SK-N-SH treated with all-trans-retinoic acid at 6 μM for 48 hours (cell line): ENCODE data around the gene PRR22.
A peak's percentile ranks its signal among the peaks of the same experiment; 100 is the strongest.

Experiments
- ATAC-seq: fragments of 200-7000 bp; cut with Tn5 transposase; 3 replicates; pipeline ENCODE4 v1.9.1; 2020; ENCODE audit warnings: mild to moderate bottlenecking, moderate library complexity
- ARNTL ChIP-seq: fragments of 450-650 bp; formaldehyde crosslinking; IDR thresholded peaks from 2 replicates; pipeline ENCODE4 v1.5.0; 2020; ENCODE audit warnings: low read depth, mild to moderate bottlenecking, moderate library complexity, borderline replicate concordance
- BACH2 ChIP-seq: fragments of 250-450 bp; sonication (Bioruptor Pico); IDR thresholded peaks from 2 replicates; pipeline ENCODE4 v1.9.0; 2021; ENCODE audit warnings: mild to moderate bottlenecking, borderline replicate concordance
- CREB5 ChIP-seq: fragments of 250-450 bp; sonication (Bioruptor Pico); IDR thresholded peaks from 2 replicates; pipeline ENCODE4 v1.5.1; 2020; ENCODE audit warnings: low read depth, mild to moderate bottlenecking, moderate library complexity
- CSDC2 ChIP-seq: fragments of 250-450 bp; sonication (Bioruptor Pico); IDR thresholded peaks from 2 replicates; pipeline ENCODE4 v1.5.0; 2020; ENCODE audit warnings: mild to moderate bottlenecking, moderate library complexity
- ESRRG ChIP-seq: fragments of 250-450 bp; sonication (Bioruptor Pico); IDR thresholded peaks from 2 replicates; pipeline ENCODE4 v1.6.1; 2021; ENCODE audit warnings: mild to moderate bottlenecking
- GLIS3 ChIP-seq: fragments of 250-450 bp; sonication (Bioruptor Pico); IDR thresholded peaks from 2 replicates; pipeline ENCODE4 v1.5.0; 2020; ENCODE audit warnings: mild to moderate bottlenecking, moderate library complexity
- ISL1 ChIP-seq: fragments of 250-450 bp; sonication (Bioruptor Pico); IDR thresholded peaks from 2 replicates; pipeline ENCODE4 v2.1.2; 2022; ENCODE audit warnings: mild to moderate bottlenecking, moderate library complexity
- OSR1 ChIP-seq: fragments of 250-450 bp; sonication (Bioruptor Pico); IDR thresholded peaks from 2 replicates; pipeline ENCODE4 v1.8.0; 2022; ENCODE audit warnings: moderate library complexity, mild to moderate bottlenecking, inconsistent platforms
- PATZ1 ChIP-seq: fragments of 250-450 bp; sonication (Bioruptor Pico); IDR thresholded peaks from 2 replicates; pipeline ENCODE4 v1.8.0; 2020; ENCODE audit warnings: mild to moderate bottlenecking, moderate library complexity, borderline replicate concordance
- POU6F1 ChIP-seq: fragments of 250-450 bp; sonication (Bioruptor Pico); IDR thresholded peaks from 2 replicates; pipeline ENCODE4 v1.8.0; 2021; ENCODE audit warnings: low read depth, mild to moderate bottlenecking, moderate library complexity, borderline replicate concordance
- PPARA ChIP-seq: fragments of 250-450 bp; sonication (Bioruptor Pico); IDR thresholded peaks from 2 replicates; pipeline ENCODE4 v1.5.0; 2020; ENCODE audit warnings: mild to moderate bottlenecking, borderline replicate concordance
- RARB ChIP-seq: fragments of 250-450 bp; sonication (Bioruptor Pico); IDR thresholded peaks from 2 replicates; pipeline ENCODE4 v1.8.0; 2021; ENCODE audit warnings: mild to moderate bottlenecking, moderate library complexity
- SNAI2 ChIP-seq: fragments of 250-450 bp; sonication (Bioruptor Pico); IDR thresholded peaks from 2 replicates; pipeline ENCODE4 v1.5.0; 2020; ENCODE audit warnings: mild to moderate bottlenecking, moderate library complexity
- TCF4 ChIP-seq: fragments of 250-450 bp; sonication (Bioruptor Pico); IDR thresholded peaks from 2 replicates; pipeline ENCODE4 v1.8.0; 2021; ENCODE audit warnings: mild to moderate bottlenecking, moderate library complexity, borderline replicate concordance
- TOX ChIP-seq: fragments of 250-450 bp; sonication (Bioruptor Pico); IDR thresholded peaks from 2 replicates; pipeline ENCODE4 v1.8.0; 2021; ENCODE audit warnings: mild to moderate bottlenecking, moderate library complexity, borderline replicate concordance
- ZFP3 ChIP-seq: fragments of 250-450 bp; sonication (Bioruptor Pico); IDR thresholded peaks from 2 replicates; pipeline ENCODE4 v1.5.0; 2020; ENCODE audit warnings: mild to moderate bottlenecking, moderate library complexity
- ZFP30 ChIP-seq: fragments of 450-650 bp; formaldehyde crosslinking; IDR thresholded peaks from 2 replicates; pipeline ENCODE4 v1.5.0; 2022; ENCODE audit warnings: mild to moderate bottlenecking, moderate library complexity
- ZNF565 ChIP-seq: fragments of 450-650 bp; formaldehyde crosslinking; conservative IDR thresholded peaks from 2 replicates; pipeline ENCODE4 v1.5.0; 2020; ENCODE audit warnings: low read depth, mild to moderate bottlenecking, moderate library complexity
- ZNF70 ChIP-seq: fragments of 450-650 bp; formaldehyde crosslinking; IDR thresholded peaks from 2 replicates; pipeline ENCODE4 v1.5.0; 2020; ENCODE audit warnings: mild to moderate bottlenecking, moderate library complexity
- ZNF8 ChIP-seq: fragments of 450-650 bp; formaldehyde crosslinking; IDR thresholded peaks from 2 replicates; pipeline ENCODE4 v1.5.0; 2020; ENCODE audit warnings: mild to moderate bottlenecking, moderate library complexity
- TF ChIP-seq, protein P1 (sequence below): fragments of 250-450 bp; sonication (Bioruptor Pico); IDR thresholded peaks from 2 replicates; pipeline ENCODE4 v1.5.1; 2021; ENCODE audit warnings: mild to moderate bottlenecking, moderate library complexity
- TF ChIP-seq, protein P2 (sequence below): fragments of 250-450 bp; sonication (Bioruptor Pico); IDR thresholded peaks from 2 replicates; pipeline ENCODE4 v1.5.0; 2020; ENCODE audit warnings: mild to moderate bottlenecking, moderate library complexity

The PRR22 gene

GRCh38 chr19:5789886-5790558 lies 5.5 kb upstream of the PRR22 start:
- ATAC-seq = no peak
- TF ChIP-seq TCF4 (CRISPR knock-in tag) = no peak
- no peak for TF ChIP-seq TOX (CRISPR knock-in tag)
- TF ChIP-seq ZFP30 (CRISPR knock-in tag) = no peak
- no peak for TF ChIP-seq PPARA
- no peak for TF ChIP-seq ZNF565 (CRISPR knock-in tag)
- TF ChIP-seq ARNTL = no peak
- TF ChIP-seq OSR1 = no peak

DNA sequence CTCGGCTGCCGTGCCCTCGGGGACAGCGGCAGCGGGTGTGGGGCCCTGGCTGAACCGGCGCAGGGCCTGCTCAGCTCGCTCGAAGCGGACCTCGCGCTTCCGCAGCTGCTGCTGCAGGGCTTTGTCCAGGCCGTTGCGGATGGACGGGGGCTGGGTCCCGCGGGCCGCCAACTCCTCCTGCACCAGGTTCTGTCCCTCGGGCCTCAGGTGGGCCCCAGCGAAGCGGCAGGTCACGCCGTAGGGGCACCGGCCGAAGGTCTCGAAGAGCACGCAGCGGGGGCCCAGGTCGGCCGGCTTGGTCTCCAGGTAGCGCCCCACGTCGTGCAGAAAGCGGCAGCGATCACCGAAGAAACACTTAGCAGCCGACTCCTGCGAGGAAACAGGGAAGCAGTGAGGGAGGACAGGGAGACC lies 4.8 kb upstream of the PRR22 start:
- ATAC-seq = no peak
- TF ChIP-seq RARB (CRISPR knock-in tag) (no peak), GLIS3 (no peak), ZFP30 (CRISPR knock-in tag) (no peak), ZNF8 (CRISPR knock-in tag) (no peak), ESRRG (no peak), POU6F1 (CRISPR knock-in tag) (no peak), PPARA (no peak), TOX (CRISPR knock-in tag) (no peak), BACH2 (CRISPR knock-in tag) (no peak), OSR1 (no peak), PATZ1 (CRISPR knock-in tag) (no peak), SNAI2 (CRISPR knock-in tag) (no peak), CREB5 (CRISPR knock-in tag) (no peak), CSDC2 (CRISPR knock-in tag) (no peak), ZNF565 (CRISPR knock-in tag) (no peak), ZNF70 (CRISPR knock-in tag) (no peak), ISL1 (no peak), ZFP3 (CRISPR knock-in tag) (no peak)
- TF ChIP-seq, protein P1, sequence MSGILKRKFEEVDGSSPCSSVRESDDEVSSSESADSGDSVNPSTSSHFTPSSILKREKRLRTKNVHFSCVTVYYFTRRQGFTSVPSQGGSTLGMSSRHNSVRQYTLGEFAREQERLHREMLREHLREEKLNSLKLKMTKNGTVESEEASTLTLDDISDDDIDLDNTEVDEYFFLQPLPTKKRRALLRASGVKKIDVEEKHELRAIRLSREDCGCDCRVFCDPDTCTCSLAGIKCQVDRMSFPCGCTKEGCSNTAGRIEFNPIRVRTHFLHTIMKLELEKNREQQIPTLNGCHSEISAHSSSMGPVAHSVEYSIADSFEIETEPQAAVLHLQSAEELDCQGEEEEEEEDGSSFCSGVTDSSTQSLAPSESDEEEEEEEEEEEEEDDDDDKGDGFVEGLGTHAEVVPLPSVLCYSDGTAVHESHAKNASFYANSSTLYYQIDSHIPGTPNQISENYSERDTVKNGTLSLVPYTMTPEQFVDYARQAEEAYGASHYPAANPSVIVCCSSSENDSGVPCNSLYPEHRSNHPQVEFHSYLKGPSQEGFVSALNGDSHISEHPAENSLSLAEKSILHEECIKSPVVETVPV (CRISPR knock-in tag) = no peak
- TF ChIP-seq, protein P2, sequence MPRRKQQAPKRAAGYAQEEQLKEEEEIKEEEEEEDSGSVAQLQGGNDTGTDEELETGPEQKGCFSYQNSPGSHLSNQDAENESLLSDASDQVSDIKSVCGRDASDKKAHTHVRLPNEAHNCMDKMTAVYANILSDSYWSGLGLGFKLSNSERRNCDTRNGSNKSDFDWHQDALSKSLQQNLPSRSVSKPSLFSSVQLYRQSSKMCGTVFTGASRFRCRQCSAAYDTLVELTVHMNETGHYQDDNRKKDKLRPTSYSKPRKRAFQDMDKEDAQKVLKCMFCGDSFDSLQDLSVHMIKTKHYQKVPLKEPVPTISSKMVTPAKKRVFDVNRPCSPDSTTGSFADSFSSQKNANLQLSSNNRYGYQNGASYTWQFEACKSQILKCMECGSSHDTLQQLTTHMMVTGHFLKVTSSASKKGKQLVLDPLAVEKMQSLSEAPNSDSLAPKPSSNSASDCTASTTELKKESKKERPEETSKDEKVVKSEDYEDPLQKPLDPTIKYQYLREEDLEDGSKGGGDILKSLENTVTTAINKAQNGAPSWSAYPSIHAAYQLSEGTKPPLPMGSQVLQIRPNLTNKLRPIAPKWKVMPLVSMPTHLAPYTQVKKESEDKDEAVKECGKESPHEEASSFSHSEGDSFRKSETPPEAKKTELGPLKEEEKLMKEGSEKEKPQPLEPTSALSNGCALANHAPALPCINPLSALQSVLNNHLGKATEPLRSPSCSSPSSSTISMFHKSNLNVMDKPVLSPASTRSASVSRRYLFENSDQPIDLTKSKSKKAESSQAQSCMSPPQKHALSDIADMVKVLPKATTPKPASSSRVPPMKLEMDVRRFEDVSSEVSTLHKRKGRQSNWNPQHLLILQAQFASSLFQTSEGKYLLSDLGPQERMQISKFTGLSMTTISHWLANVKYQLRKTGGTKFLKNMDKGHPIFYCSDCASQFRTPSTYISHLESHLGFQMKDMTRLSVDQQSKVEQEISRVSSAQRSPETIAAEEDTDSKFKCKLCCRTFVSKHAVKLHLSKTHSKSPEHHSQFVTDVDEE (CRISPR knock-in tag) = no peak
- TF ChIP-seq, all 23 proteins: peak for 0

GRCh38 chr19:5788422-5788821 lies 3.9 kb upstream of the PRR22 start:
- TF ChIP-seq RARB (CRISPR knock-in tag) = no peak
- TF ChIP-seq ZFP3 (CRISPR knock-in tag) = peak; percentile 88
- no peak for TF ChIP-seq ZNF70 (CRISPR knock-in tag)
- ATAC-seq = no peak
